GM10847 (cell line): ENCODE measurements around the gene IL15RA.

Source experiments
- POLR2A ChIP-seq: IDR thresholded peaks from 2 replicates; pipeline ENCODE4 v1.6.1; 2011; ENCODE audit not compliant: insufficient read length; ENCODE audit errors: extremely low read depth

IL15RA gene

GRCh38 chr10:6011558-6011957 is 34.2 kb upstream of the IL15RA start:
- TF ChIP-seq POLR2A, result no peak

GRCh38 chr10:6010569-6010968 is 33.2 kb upstream of the IL15RA start:
- no peak for TF ChIP-seq POLR2A

GRCh38 chr10:6009961-6010360 is 32.6 kb upstream of the IL15RA start:
- TF ChIP-seq POLR2A, result no peak

DNA sequence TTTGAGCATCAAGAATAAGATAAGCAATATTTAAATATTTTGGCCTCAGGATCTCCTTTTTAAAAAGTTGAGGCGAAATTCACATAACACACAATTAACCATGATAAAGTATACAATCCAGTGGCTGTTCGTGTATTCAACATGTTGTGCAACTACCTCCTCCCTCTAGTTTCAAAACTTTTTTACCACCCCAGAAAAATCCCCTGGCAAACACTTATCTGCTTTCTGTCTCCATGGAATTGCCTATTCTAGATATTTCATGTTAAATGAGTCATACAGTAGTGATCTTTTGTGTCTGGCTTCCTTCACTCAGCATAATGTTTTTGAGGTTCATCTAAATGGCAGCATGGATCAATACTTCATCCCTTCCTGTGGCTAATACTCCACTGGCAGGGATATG is 31.8 kb upstream of the IL15RA start:
- no peak for TF ChIP-seq POLR2A

DNA sequence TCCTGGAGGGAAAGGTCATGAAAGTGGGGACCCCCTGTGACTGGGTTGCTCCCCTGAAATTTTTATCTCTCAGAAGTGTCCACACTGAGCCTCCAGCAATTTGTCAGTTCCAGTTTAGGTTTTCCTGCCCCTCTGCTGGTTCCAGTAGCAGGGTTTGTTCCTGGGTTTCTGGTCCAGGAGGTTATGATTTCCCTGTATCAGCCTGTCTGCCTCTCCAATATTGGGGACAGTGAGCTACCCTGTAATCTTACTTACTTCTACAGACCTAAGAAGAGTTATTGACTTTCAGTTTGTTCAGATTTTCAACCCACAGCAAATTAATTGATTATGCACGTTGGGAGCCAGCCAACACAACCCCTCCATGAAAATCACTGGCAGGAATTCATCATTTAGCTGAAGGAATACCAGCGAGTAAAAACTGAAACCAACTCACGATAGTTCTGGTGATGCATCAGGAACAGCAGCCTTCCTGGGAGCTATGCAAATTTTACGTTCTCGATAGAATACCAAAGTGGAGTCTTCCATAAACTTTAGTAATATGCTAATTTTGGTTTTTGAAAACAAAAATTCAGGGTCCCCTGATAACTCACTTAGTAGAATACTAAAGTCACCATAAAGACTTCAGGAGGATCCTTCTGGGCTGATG is 31.3 kb upstream of the IL15RA start:
- no peak for TF ChIP-seq POLR2A

DNA sequence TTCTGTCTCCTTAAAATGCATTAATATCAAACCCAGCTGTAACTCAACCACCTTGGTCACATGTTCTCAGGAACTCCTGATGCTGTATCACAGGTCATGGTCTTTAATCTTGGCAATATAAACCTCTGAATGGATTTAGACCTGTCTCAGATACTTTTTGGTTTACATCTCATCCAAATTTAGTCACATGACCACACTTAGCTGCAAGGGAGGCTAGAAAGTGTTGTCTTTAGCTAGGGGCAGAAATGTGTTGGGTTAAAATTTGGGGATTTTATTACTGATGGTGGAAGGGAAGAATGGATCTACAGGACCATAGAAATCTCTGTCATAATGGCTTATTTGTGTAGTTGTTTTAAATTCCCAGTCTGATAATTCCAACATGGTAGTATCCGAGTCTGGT is 29.6 kb upstream of the IL15RA start:
- no peak for TF ChIP-seq POLR2A

DNA sequence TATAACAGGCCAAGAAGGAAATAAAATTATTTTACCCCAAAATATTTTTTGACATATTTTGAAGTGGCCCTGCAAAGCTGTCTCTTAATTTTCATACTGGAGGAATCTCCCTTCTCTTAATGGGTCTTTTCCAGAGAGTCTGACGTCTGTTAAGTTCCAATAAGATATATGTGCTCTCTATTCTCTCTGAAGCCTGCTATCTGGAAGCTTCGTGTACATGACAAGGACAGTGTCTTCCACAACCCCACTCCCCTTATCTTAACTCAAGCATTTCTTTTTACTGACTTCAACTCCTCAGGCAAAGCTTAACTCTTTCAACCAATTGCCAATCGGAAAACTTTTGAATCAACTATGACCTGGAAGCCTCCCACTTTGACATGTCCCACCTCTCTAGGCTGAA is 29.2 kb upstream of the IL15RA start:
- TF ChIP-seq POLR2A, result no peak

- TF ChIP-seq POLR2A, result no peak
These were observed 28.6 kb upstream of the IL15RA start for GRCh38 chr10:6005856-6006395.

DNA sequence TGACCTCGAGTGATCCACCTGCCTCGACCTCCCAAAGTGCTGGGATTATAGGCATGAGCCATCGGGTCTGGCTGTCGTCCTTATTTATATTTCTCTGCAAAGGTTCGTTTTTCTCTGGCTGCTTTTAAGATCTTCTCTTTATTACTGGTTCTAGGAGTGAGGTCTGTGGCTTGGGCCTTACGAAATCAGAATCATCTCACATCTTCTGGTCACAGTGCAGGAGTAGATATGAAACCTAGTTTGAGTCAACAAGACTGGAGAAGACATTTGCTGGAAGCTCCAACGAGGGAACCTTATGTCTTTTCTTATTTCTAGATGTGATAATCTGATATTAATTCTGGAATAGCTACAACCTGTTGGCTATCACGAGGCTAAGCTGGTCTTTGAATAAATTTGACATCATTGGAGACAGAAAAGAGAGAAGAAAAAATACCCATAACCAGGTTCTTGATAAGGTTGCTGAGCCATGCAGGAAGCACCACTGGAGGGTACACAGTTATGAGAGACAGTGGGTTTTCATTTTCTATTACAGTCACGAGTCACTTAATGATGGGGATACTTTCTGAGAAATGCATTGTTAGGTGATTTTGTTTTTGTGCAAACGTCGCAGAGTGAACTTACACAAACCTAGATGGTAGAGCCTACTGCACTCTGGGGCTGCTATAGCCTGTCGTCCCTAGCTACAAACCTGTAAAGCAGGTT is 25.6 kb upstream of the IL15RA start:
- TF ChIP-seq POLR2A, result no peak

GRCh38 chr10:5999440-6000165 is 22.3 kb upstream of the IL15RA start:
- TF ChIP-seq POLR2A, result no peak

- TF ChIP-seq POLR2A, result no peak
These were observed 19.4 kb upstream of the IL15RA start for GRCh38 chr10:5996696-5997095.

DNA sequence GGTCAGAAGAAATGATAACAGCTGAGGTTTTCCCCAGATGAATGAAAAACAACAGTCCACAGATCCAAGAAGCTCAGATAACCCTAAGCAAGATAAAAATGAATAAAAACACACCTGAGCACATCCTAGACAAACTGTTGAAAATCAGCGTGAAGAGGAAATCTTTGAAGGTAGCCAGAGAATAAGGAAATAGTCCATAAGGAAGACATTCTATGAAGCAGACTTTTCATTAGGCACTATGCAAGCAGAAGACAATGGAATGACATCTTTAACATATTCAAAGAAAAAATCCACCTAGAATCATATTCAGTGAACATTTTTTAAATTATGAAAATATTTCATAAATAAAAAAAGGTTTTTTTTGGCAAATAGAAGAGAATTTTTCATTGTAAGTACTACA is 15.1 kb upstream of the IL15RA start:
- TF ChIP-seq POLR2A, result no peak

DNA sequence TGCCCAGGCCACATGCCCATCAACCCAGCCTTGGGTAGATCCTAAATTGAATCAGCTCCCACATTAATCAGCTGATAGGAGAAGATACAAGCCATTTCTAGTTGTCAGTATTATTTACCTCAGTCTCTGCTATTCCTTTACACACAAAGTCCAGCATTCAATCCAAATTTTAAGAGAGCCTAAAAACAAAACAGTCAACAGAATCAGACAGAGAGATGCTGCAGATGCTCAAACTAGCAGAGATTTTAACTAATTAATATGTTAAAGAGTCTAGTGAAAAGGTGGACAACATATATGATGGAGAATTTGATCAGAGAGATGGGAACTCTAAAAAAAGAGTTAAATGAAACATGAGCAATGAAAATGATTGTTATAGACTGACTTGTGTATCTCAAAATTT is 14.4 kb upstream of the IL15RA start:
- TF ChIP-seq POLR2A, result no peak

- TF ChIP-seq POLR2A, result no peak
These were observed 12.4 kb upstream of the IL15RA start for GRCh38 chr10:5989756-5990155.

- no peak for TF ChIP-seq POLR2A
These were observed 11.1 kb upstream of the IL15RA start for GRCh38 chr10:5988336-5988920.

- TF ChIP-seq POLR2A, result no peak
These were observed 10.4 kb upstream of the IL15RA start for GRCh38 chr10:5987747-5988146.
